ENCODE results near the gene RETREG3.
"Not testable (repeated sequence)": the region's sequence is repeated elsewhere in the genome, so short reads cannot be mapped to it uniquely, and the experiment has no call there.

Gene RETREG3

GRCh38 chr17:42623732-42624596 lies 14.8 kb upstream of the RETREG3 start:
- no peak for TF ChIP-seq EZH2 (optimal IDR thresholded peaks at IDR 0.05; ENCODE audit: low read depth, low read length)
- no peak for TF ChIP-seq EZH2phosphoT487 (IDR thresholded peaks at IDR 0.05; ENCODE audit: low read length)
- TF ChIP-seq CTCF (IDR thresholded peaks at IDR 0.05; ENCODE audit: low read length) = no peak
- Histone ChIP-seq H3K79me2 (ENCODE audit: low read length) (no peaks in the 10 kb centered on the region), H3K27me3 (replicated peaks; ENCODE audit: insufficient read depth, low read length) (no peaks in the 10 kb centered on the region), H3K36me3 (replicated peaks; ENCODE audit: insufficient read depth, low read length) (no peaks in the 10 kb centered on the region), H3F3A (ENCODE audit: insufficient read depth, low read length) (peaks cover 4% of the 10 kb centered on the region), H3K4me3 (ENCODE audit: low read length) (no peak overlapping the region), H3K27ac (ENCODE audit: low read length) (no peak overlapping the region), H2AFZ (ENCODE audit: low read length) (no peak overlapping the region), H3K9me3 (replicated peaks; ENCODE audit: insufficient read depth, low read length) (no peaks in the 10 kb centered on the region), H3K9ac (ENCODE audit: low read length) (no peak overlapping the region), H3K4me2 (ENCODE audit: low read depth, low read length) (no peak overlapping the region), H3K9me2 (replicated peaks; ENCODE audit: insufficient read depth, low read length) (no peaks in the 10 kb centered on the region), H3K4me1 (ENCODE audit: low read length) (peaks cover 12% of the 10 kb centered on the region), H4K20me1 (ENCODE audit: insufficient read depth, low read length) (no peaks in the 10 kb centered on the region)
- no peak for DNase-seq

- Histone ChIP-seq H3K9ac (ENCODE audit: low read length) (no peak overlapping the region), H3K9me3 (replicated peaks; ENCODE audit: insufficient read depth, low read length) (no peaks in the 10 kb centered on the region), H4K20me1 (ENCODE audit: insufficient read depth, low read length) (no peaks in the 10 kb centered on the region), H3F3A (ENCODE audit: insufficient read depth, low read length) (peaks cover 11% of the 10 kb centered on the region), H3K4me2 (ENCODE audit: low read depth, low read length) (no peak overlapping the region), H3K36me3 (replicated peaks; ENCODE audit: insufficient read depth, low read length) (no peaks in the 10 kb centered on the region), H2AFZ (ENCODE audit: low read length) (no peak overlapping the region), H3K4me1 (ENCODE audit: low read length) (peaks cover 13% of the 10 kb centered on the region), H3K4me3 (ENCODE audit: low read length) (no peak overlapping the region), H3K27me3 (replicated peaks; ENCODE audit: insufficient read depth, low read length) (no peaks in the 10 kb centered on the region), H3K79me2 (ENCODE audit: low read length) (no peaks in the 10 kb centered on the region), H3K27ac (ENCODE audit: low read length) (no peak overlapping the region), H3K9me2 (replicated peaks; ENCODE audit: insufficient read depth, low read length) (no peaks in the 10 kb centered on the region)
- DNase-seq = no peak
- no peak for TF ChIP-seq EZH2phosphoT487 (IDR thresholded peaks at IDR 0.05; ENCODE audit: low read length)
- no peak for TF ChIP-seq CTCF (IDR thresholded peaks at IDR 0.05; ENCODE audit: low read length)
- TF ChIP-seq EZH2 (optimal IDR thresholded peaks at IDR 0.05; ENCODE audit: low read depth, low read length) = no peak
These were observed 14.1 kb upstream of the RETREG3 start for GRCh38 chr17:42623271-42623670.

DNA sequence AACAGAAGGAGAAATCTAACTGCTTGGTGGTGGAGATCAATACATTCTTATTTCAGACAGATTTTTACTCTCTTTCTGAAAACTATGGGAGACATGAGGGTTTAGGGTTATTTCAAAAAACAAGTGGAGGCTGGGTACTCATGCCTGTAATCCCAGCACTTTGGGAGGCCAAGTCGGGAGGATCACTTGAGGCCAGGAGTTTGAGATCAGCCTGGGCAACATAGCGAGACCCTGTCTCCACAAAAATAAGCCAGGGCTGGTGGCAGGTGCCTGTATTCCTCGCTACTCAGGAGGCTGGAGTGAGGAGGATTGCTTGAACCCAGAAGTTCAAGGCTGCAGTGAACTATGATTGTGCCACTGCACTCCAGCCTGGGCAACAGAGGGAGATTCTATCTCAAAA lies 12.8 kb upstream of the RETREG3 start:
- H3K27me3 ChIP-seq (replicated peaks; ENCODE audit: insufficient read depth, low read length); H3K9me3 ChIP-seq (replicated peaks; ENCODE audit: insufficient read depth, low read length); H3K4me3 ChIP-seq (ENCODE audit: low read length); H3K4me2 ChIP-seq (ENCODE audit: low read depth, low read length); DNase-seq; H3K79me2 ChIP-seq (ENCODE audit: low read length); H3K9ac ChIP-seq (ENCODE audit: low read length); H3K27ac ChIP-seq (ENCODE audit: low read length); H3K36me3 ChIP-seq (replicated peaks; ENCODE audit: insufficient read depth, low read length); H3K9me2 ChIP-seq (replicated peaks; ENCODE audit: insufficient read depth, low read length); H4K20me1 ChIP-seq (ENCODE audit: insufficient read depth, low read length); H2AFZ ChIP-seq (ENCODE audit: low read length): not testable (repeated sequence)
- Histone ChIP-seq H3F3A (ENCODE audit: insufficient read depth, low read length) (peaks cover 23% of the 10 kb centered on the region), H3K4me1 (ENCODE audit: low read length) (peaks cover 26% of the 10 kb centered on the region)

Data from MM.1S (cell line).